AG04449 (cell line): Measurements from ENCODE around the gene PCDHGA3.
"Not testable (repeated sequence)": the region's sequence is repeated elsewhere in the genome, so short reads cannot be mapped to it uniquely, and the experiment has no call there.

Experiments used
- CTCF ChIA-PET: fragments of 350-600 bp; formaldehyde crosslinking; extraction: SDS; loops from one replicate; lab custom pipeline; 2021; ENCODE audit warnings: antibody characterized with exemption; lab: Yijun Ruan, JAX
- POLR2A ChIA-PET: fragments of 400-600, 350-600 bp; formaldehyde crosslinking; extraction: SDS; loops from one replicate; lab custom pipeline; 2020; ENCODE audit warnings: antibody characterized with exemption, inconsistent platforms; lab: Yijun Ruan, JAX
- DNase-seq: peaks from one replicate; pipeline ENCODE4 v3.0.0-alpha.2; 2010; ENCODE audit warnings: low read depth, low spot score
- H3K4me3 ChIP-seq: 2 replicates; pipeline ENCODE4 v1.5.1; 2011; ENCODE audit warnings: low read depth, mild to moderate bottlenecking, control low read depth, low read length
- CTCF ChIP-seq: IDR thresholded peaks from one replicate; pipeline ENCODE4 v1.5.1; 2011; ENCODE audit warnings: mild to moderate bottlenecking, moderate library complexity, low read length, control low read depth, inconsistent platforms; ENCODE audit not compliant: insufficient read depth; ENCODE audit errors: missing control alignments

Gene PCDHGA3

DNA sequence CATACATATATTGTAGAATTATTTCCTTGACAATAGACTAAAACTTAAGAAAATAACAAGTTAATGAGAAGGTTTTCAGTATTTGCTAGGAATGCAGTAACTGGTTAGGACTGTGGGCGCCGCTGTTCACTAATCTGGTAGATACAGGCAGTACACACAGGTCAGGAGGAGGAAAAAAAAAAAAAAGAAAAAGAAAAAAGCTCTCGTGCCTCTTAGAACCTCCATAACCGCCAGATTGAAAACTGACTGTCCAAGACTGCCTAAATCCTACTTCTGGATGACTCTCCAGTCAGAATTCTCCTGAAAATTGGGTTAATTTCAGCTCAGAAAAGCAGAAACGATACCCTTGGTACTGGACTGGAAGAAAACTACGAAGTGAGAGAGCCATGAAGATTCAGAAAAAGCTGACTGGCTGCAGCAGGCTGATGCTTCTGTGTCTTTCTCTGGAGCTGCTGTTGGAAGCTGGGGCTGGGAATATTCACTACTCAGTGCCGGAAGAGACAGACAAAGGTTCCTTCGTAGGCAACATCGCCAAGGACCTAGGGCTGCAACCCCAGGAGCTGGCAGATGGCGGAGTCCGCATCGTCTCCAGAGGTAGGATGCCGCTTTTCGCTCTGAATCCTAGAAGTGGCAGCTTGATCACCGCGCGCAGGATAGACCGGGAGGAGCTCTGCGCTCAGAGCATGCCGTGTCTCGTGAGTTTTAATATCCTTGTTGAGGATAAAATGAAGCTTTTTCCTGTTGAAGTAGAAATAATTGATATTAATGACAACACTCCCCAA is 13.1 kb upstream of the PCDHGA3 start, which contains the start of gene PCDHGA1:
PCDHGA1 (plus strand) TSS at position 216 of the 782 bp plus-strand sequence.
- H3K4me3 ChIP-seq, result peak within 1 kb of the TSS; percentile 47
- ChIA-PET POLR2A (interaction anchor here (1.4 kb wide), 1 partner anchor 10 kb away, joined by 7 read pairs; the partner anchor contains the start of gene TAF7), CTCF (interaction anchor here (0.7 to 13.4 kb wide), 19 partner anchors 9 to 237 kb away, joined by 3 to 209 read pairs (median 6); partner anchors contain the start of genes PCDHGA2, PCDHGA3, PCDHGA4 and PCDHGB1)
- no peak for DNase-seq
- TF ChIP-seq CTCF, result peak; percentile 42

GRCh38 chr5:141332571-141332970 is 11.1 kb upstream of the PCDHGA3 start:
- CTCF ChIA-PET, result interaction anchor here (0.7 to 13.4 kb wide), 7 partner anchors 8 to 231 kb away, joined by 3 to 209 read pairs (median 4); partner anchors contain the start of genes PCDHGA3, PCDHGB3 and TAF7
- DNase-seq, POLR2A ChIA-PET, H3K4me3 ChIP-seq: not testable (repeated sequence)

DNA sequence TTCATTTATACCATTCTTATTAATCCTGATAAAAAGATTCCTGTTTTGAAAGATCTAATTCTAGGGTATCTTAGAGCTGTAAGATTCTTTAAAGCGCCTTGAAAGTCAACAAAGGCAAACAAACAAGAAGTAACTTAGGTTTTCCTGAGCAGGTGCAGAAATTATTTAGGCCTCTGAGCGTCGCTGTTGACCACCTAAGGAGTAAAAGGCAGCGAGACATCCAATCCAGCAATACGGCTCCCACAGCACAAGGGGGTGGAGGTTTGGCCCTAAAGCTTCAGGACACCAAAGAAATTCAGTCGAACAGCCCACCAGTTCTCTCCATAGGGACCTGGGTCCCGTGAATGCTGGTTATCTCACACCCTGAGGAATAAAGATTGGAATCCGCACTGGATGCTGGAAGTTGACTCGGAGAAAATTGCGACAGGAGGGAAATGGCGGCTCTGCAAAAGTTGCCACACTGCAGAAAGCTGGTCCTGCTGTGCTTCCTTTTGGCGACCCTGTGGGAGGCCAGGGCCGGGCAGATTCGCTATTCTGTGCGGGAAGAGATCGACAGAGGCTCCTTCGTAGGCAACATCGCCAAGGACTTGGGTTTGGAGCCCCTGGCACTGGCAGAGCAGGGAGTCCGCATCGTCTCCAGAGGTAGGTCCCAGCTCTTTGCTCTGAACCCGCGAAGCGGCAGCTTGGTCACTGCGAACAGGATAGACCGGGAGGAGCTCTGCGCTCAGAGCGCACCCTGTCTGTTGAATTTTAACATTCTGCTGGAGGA is 4.9 kb upstream of the PCDHGA3 start, which contains the start of gene PCDHGA2:
PCDHGA2 (plus strand) TSS at position 223 of the 769 bp plus-strand sequence.
- DNase-seq, result no peak

GRCh38 chr5:141340781-141341354 is 2.8 kb upstream of the PCDHGA3 start:
- CTCF ChIA-PET, result interaction anchor here (4.2 kb wide), 1 partner anchor 223 kb away, joined by 65 read pairs; no protein-coding TSS in a partner anchor
- POLR2A ChIA-PET, H3K4me3 ChIP-seq, DNase-seq: not testable (repeated sequence)

More for the DNA sequence above, 4.9 kb upstream of the PCDHGA3 start, which contains the start of gene PCDHGA2:
- TF ChIP-seq CTCF, result peak; percentile 53
- peak within 1 kb of the TSS; percentile 51 for H3K4me3 ChIP-seq
- ChIA-PET CTCF (interaction anchor here (0.7 to 4.2 kb wide), 22 partner anchors 8 to 231 kb away, joined by 3 to 65 read pairs (median 6); partner anchors contain the start of genes PCDHB14, PCDHGA1, PCDHGA12 and PCDHGA4), POLR2A (no interaction called here)

GRCh38 chr5:141342773-141343172 is 856 bp upstream of the PCDHGA3 start:
- DNase-seq, result no peak
- POLR2A ChIA-PET, result no interaction called here
- CTCF ChIA-PET, result interaction anchor here (0.7 to 10.4 kb wide), 19 partner anchors 8 to 226 kb away, joined by 3 to 134 read pairs (median 5); partner anchors contain the start of genes PCDHGA1, PCDHGA10, PCDHGA4 and PCDHGA9
- H3K4me3 ChIP-seq, result no peak overlapping the region
- no peak for TF ChIP-seq CTCF

- peak overlapping the region; percentile 43 for H3K4me3 ChIP-seq
- no peak for DNase-seq
- ChIA-PET CTCF (interaction anchor here (0.9 to 10.4 kb wide), 20 partner anchors 9 to 231 kb away, joined by 3 to 134 read pairs (median 4); partner anchors contain the start of genes PCDHGA1, PCDHGA11, PCDHGA4 and PCDHGA5), POLR2A (no interaction called here)
- no peak for TF ChIP-seq CTCF
These were observed 379 bp downstream of the PCDHGA3 start for GRCh38 chr5:141343953-141344463.
